NT2/D1 (cell line): ENCODE measurements around the gene DCAF8.

Experiments used
- SUZ12 ChIP-seq: IDR thresholded peaks from 2 replicates; pipeline ENCODE4 v1.6.1; 2011; ENCODE audit not compliant: insufficient read length, insufficient read depth; ENCODE audit errors: extremely low read depth
- YY1 ChIP-seq: IDR thresholded peaks from 2 replicates; pipeline ENCODE4 v1.6.1; 2011; ENCODE audit not compliant: insufficient read length, insufficient read depth
- ZNF274 ChIP-seq: IDR thresholded peaks from 2 replicates; pipeline ENCODE4 v1.6.1; 2011; ENCODE audit warnings: mild to moderate bottlenecking, low read depth, low read length

- TF ChIP-seq SUZ12: no peak
- TF ChIP-seq ZNF274: no peak
- TF ChIP-seq YY1: no peak
Measured at GRCh38 chr1:160177667-160178066, 84.7 kb downstream of the DCAF8 start.
